B cell (primary cell): ENCODE results near the gene OTULIN.

Experiments used
- CTCF ChIP-seq: fragments of 200-600 bp; IDR thresholded peaks from one replicate; pipeline ENCODE4 v1.8.0; 2022; ENCODE audit warnings: antibody characterized with exemption, mild to moderate bottlenecking
- EZH2 ChIP-seq: IDR thresholded peaks from 2 replicates; pipeline ENCODE4 v1.6.1; 2012; ENCODE audit warnings: borderline replicate concordance, low read depth, mild to moderate bottlenecking, moderate library complexity, low read length; ENCODE audit not compliant: insufficient read depth, poor library complexity, severe bottlenecking

- TF ChIP-seq CTCF: no peak
- TF ChIP-seq EZH2: no peak
These were observed 41.0 kb downstream of the OTULIN start for GRCh38 chr5:14705556-14705955.
